Subcutaneous adipose tissue (tissue), 4 donors: ENCODE results near the gene BNIP3. TPM values are rescaled to one million over a fixed set of nuclear protein-coding genes. Genes with fewer than 3 reads are reported as not detected.

Source experiments
- CTCF ChIP-seq: fragments of 450-650 bp; IDR thresholded peaks from one replicate; pipeline ENCODE4 v1.5.1; 2016; ENCODE audit warnings: low read depth, mild to moderate bottlenecking, control low read depth, antibody characterized with exemption, moderate library complexity
- total RNA-seq, 4 donors: library from RNA; depleted of rRNA; stranded (reverse); fragments of >200 nt; gene quantifications; one replicate each; pipeline ENCODE4 v1.1.0, GENCODE V29; 2016

BNIP3 gene
- total RNA-seq, 4 donors from 2014 or later, result 126 to 186 (median 157) TPM

GRCh38 chr10:131996466-131997365, 15.0 kb upstream of the BNIP3 start:
- TF ChIP-seq CTCF, result no peak

GRCh38 chr10:131994435-131994834, 12.7 kb upstream of the BNIP3 start:
- no peak for TF ChIP-seq CTCF

GRCh38 chr10:131993275-131993674, 11.6 kb upstream of the BNIP3 start:
- TF ChIP-seq CTCF, result no peak

- TF ChIP-seq CTCF, result no peak
These were observed 10.0 kb upstream of the BNIP3 start for GRCh38 chr10:131991726-131992125.

GRCh38 chr10:131983780-131984179, 2.1 kb upstream of the BNIP3 start:
- TF ChIP-seq CTCF, result no peak

GRCh38 chr10:131982796-131983195, 1.1 kb upstream of the BNIP3 start:
- no peak for TF ChIP-seq CTCF

- TF ChIP-seq CTCF, result no peak
These were observed 548 bp upstream of the BNIP3 start for GRCh38 chr10:131982185-131982756.
